HG02870 (cell line): ENCODE data around the gene KREMEN1.

Experiments
- ATAC-seq: cut with Tn5 transposase; IDR thresholded peaks from one replicate; pipeline ENCODE4 v1.9.1; 2021; ENCODE audit warnings: mild to moderate bottlenecking, moderate library complexity; ENCODE audit not compliant: unreplicated experiment

KREMEN1 gene

GRCh38 chr22:29204455-29205183 lies 131.8 kb downstream of the KREMEN1 start:
- no peak for ATAC-seq

DNA sequence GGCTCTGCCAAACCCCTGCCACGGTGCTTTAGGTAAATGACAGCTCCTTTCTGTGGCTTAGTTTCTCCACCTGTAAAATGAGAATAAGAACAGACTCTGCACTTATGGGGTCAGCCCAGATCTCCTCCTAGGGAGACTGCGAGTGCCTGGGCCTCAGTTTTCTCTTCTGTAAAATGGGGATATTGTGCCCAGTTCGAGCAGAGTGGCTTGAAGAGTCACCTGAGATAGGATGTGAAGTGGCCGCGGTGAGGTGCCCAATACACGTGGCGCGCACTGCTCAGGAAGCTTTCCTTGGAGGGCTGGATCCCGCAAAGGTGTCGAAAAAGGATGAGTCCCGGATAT lies 132.4 kb downstream of the KREMEN1 start:
- ATAC-seq = no peak

GRCh38 chr22:29205594-29206371 lies 132.9 kb downstream of the KREMEN1 start, which contains the start of gene EMID1:
EMID1 (plus strand) TSS chr22:29205896; CDS start chr22:29206039, 143 bp downstream.
- no peak for ATAC-seq

GRCh38 chr22:29206372-29207242 lies 133.8 kb downstream of the KREMEN1 start:
- ATAC-seq = no peak

DNA sequence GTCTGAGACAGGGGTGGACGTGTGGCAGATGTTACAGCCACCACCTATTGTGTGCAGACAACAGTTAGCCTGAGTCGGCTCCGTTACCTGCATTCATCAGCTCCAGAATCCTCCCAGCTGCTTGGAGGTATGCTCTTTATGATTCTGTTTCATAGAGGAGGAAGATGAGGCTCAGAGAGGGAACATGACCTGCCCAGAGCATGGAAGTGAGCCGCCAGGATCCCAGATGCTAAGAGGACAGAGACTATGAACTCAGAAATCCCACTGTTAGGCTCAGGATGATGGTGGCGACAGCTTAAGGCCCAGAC lies 134.4 kb downstream of the KREMEN1 start:
- no peak for ATAC-seq

DNA sequence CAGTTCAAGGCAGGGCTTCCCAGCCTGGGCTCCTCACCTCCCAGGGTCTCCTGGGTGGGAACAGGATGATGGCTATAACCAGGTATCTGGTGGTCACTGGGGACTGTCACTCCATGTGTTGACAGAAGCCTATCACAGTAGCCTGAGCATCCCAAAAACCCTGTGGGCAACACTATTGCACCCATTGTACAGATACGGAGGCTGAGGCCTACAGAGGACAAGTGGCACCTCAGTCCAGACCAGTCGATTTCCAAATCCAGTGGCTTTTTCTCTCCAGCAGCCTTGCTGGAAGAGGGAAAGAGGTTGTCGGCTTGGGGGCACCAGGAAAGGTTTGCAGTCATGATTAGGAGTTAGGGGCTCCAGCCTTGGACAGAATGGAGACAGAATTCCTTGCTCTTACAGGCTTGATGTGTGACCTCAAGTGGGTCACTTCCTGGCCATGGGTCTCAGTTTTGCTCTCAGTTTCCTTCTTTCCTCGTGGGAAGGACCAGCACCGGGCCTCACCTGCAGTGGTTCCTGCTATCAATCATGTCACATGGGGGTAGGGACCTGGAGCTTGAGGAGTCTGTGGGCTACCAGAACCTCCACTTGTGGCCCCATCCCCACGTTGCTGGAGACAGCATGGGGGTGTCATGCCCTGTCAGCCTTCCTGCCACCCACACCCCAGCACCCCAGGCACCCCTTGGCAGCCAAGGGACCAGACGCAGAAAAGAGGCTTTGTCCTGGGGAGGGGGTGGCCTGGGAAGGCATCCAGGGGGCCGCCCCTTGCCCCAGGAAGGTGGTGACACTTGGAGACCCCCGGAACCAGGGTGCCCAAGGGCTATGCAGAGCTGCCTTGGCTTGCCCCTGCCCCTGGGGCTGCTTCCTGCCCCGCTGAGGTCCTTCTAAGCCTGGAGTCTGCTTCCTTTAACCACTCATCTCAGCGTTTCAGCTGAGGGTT lies 135.0 kb downstream of the KREMEN1 start:
- no peak for ATAC-seq

- ATAC-seq = no peak
Measured at GRCh38 chr22:29208502-29208862, 135.6 kb downstream of the KREMEN1 start.

DNA sequence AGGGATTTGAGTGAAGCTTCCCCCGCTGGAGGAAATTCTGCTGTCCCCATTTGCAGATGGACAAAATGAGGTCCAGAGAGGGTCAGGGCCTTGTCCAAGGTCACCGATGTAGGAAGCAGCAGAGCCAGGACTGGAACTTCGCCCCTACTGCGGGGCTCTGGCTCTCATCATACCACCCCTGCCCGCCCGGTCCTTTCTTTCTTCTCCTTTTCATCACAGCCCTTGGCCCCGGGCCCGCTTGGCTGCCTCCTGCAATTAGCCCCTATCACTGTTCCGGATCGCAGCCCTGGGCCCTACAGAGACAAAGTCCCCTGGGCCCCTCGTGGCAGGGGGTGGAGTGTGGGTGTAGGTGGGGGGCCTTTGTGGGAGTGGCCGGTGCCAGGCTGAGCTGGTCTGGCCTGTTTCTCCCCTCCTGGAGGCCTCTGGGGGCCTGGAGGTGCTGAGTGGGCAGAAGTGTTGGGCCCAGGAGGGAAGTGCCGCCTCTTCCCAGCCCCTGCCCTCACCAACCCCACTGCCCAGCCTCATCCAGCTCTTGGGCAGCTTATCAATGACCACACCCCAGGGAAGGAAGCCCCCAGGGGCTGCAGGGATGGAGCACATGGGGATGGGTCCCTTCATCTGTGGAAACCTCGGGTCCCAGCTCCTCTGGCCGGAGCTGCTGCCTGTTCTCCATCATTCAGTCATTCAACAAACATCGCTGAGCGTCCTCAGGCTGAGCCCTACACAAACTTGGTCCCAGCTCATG lies 136.2 kb downstream of the KREMEN1 start:
- ATAC-seq = no peak

GRCh38 chr22:29209624-29209929 lies 136.7 kb downstream of the KREMEN1 start:
- no peak for ATAC-seq

DNA sequence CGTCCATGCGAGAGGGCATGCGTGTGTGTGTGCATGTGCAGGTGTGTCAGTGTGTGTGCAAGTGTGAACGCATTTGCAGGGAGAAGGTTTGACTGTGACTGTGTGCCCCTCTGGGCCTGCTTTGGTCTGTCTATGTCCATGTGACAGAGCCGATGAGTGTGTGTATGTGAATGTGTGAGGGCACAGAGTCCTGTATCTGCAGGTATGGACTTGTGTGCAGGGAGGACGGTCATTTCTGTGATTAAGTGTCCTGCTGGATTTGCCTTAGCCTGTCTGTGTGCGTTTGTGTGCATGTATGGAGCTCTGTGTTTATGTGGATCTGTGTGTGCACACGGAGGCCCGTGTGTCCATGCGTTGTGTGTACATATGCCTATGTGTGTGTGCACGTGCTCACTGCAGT lies 138.2 kb downstream of the KREMEN1 start:
- no peak for ATAC-seq

GRCh38 chr22:29211466-29211865 lies 138.6 kb downstream of the KREMEN1 start:
- no peak for ATAC-seq

- no peak for ATAC-seq
Measured at GRCh38 chr22:29212743-29213142, 139.9 kb downstream of the KREMEN1 start.

DNA sequence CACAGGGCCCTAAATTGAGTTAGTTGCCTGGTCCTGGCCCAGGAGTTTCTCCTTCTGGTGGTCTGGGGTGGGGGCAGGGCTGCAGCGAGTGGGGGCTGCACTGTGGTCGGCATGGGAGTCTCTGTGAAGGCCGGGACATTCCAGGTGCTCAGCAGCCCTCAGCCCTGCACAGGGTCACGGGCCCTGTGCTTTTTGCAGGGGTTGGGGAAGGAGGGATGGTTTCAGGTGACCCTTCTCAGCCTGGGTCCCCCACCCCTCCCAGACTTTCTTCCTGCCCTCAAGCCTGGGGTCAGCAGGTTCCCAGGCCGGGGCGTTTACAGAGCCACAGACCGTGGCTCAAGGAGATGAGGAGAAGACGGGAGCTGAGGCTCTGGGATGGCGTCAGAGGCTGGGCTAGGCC lies 140.7 kb downstream of the KREMEN1 start:
- no peak for ATAC-seq

- no peak for ATAC-seq
Measured at GRCh38 chr22:29214232-29214631, 141.4 kb downstream of the KREMEN1 start.

DNA sequence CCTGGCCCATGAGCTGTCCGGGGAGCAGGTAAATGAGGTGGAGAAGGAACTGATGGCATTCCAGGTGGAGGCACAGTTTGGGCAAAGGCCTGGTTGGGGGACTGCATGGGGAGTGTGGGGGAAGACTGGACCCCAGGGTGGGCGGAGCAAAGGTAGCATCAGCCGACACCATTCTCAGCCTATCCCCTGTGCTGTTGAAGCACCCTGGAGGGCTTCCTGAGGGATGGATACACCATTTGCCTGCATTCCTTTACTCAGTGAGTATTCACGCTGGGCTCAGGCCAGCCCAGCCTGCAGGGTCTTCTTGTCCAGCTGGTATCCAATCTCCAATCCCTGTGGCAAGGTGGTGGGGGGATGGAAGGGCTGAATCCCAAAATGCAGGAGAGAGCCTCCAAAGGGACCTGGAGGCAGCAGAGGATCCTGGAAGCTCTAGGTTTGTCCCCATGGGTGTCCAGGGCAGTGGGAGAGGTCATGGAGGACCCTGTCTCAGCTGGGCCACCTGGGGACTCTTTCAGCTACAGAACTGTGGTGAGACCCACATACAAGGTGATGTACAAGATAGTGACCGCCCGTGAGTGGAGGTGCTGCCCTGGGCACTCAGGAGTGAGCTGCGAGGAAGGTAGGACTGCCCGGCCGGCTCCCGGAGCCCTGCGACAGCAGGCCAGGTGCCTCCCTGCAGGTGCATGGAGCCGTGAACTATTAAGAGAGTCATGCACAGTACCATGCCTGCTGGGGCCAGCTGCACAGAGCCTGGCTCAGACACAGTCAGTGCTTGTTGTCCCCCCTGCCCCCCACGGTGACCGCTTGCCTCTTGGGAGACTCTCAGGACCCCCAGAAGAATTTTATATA lies 142.4 kb downstream of the KREMEN1 start:
- no peak for ATAC-seq

- no peak for ATAC-seq
Measured at GRCh38 chr22:29216011-29216872, 143.4 kb downstream of the KREMEN1 start.

GRCh38 chr22:29216873-29217666 lies 144.2 kb downstream of the KREMEN1 start:
- ATAC-seq = no peak
